SK-N-SH (cell line): ENCODE results near the gene RFT1.

Experiments used
- POLR2AphosphoS5 ChIP-seq: IDR thresholded peaks from 2 replicates; pipeline ENCODE4 v1.6.1; 2012; ENCODE audit warnings: low read depth, low read length
- USF1 ChIP-seq: IDR thresholded peaks from 2 replicates; pipeline ENCODE4 v1.4.0; 2012; ENCODE audit warnings: low read depth, borderline replicate concordance

GRCh38 chr3:53122933-53123305 lies 7.3 kb downstream of the RFT1 start:
- TF ChIP-seq POLR2AphosphoS5 (no peak), USF1 (no peak)
